Astrocyte (in vitro differentiated cells and primary cell): ENCODE measurements around the gene IPO4. TPM values are rescaled to one million over a fixed set of nuclear protein-coding genes. Genes with fewer than 3 reads are reported as not detected.

ENCODE experiments used
- DNase-seq: peaks from one replicate; pipeline ENCODE4 v3.0.0-alpha.2; 2010; ENCODE audit warnings: low read depth
- FAIRE-seq: peaks from 2 replicates; lab custom pipeline; 2011; peaks lifted over from hg19 to GRCh38; lab: Jason Lieb, UNC
- H2AFZ ChIP-seq: 2 replicates; pipeline ENCODE4 v1.6.0; 2012; ENCODE audit warnings: low read depth, low read length, inconsistent platforms
- H3K27ac ChIP-seq: 2 replicates; pipeline ENCODE4 v1.5.1; 2011; ENCODE audit warnings: low read depth, low read length, inconsistent platforms
- H3K27me3 ChIP-seq: 2 replicates; pipeline ENCODE4 v1.6.0; 2011; ENCODE audit warnings: low read length, inconsistent platforms; ENCODE audit not compliant: insufficient read depth
- H3K36me3 ChIP-seq: 2 replicates; pipeline ENCODE4 v1.5.1; 2011; ENCODE audit warnings: low read length, inconsistent platforms; ENCODE audit not compliant: insufficient read depth
- H3K4me1 ChIP-seq: 2 replicates; pipeline ENCODE4 v1.5.1; 2011; ENCODE audit warnings: low read length, inconsistent platforms; ENCODE audit not compliant: insufficient read depth
- H3K4me2 ChIP-seq: 2 replicates; pipeline ENCODE4 v1.6.0; 2012; ENCODE audit warnings: low read length, inconsistent platforms
- H3K4me3 ChIP-seq: 2 replicates; pipeline ENCODE4 v1.5.1; 2011; ENCODE audit warnings: low read depth, mild to moderate bottlenecking, low read length, inconsistent platforms; ENCODE audit not compliant: insufficient read depth
- H3K79me2 ChIP-seq: 2 replicates; pipeline ENCODE4 v1.6.0; 2012; ENCODE audit warnings: mild to moderate bottlenecking, low read length, inconsistent platforms; ENCODE audit not compliant: insufficient read depth
- H3K9ac ChIP-seq: 2 replicates; pipeline ENCODE4 v1.6.0; 2012; ENCODE audit warnings: mild to moderate bottlenecking, low read length, inconsistent platforms
- H3K9me3 ChIP-seq: 2 replicates; pipeline ENCODE4 v1.5.1; 2012; ENCODE audit warnings: low read depth, mild to moderate bottlenecking, low read length, inconsistent platforms; ENCODE audit not compliant: insufficient read depth
- H4K20me1 ChIP-seq: 2 replicates; pipeline ENCODE4 v1.6.0; 2012; ENCODE audit warnings: low read length, inconsistent platforms; ENCODE audit not compliant: insufficient read depth
- H3K27ac Mint-ChIP-seq: one replicate; pipeline ENCODE4 v1.8.0; 2021; ENCODE audit warnings: mild to moderate bottlenecking, mixed read lengths; ENCODE audit not compliant: unreplicated experiment
- H3K27me3 Mint-ChIP-seq: one replicate; pipeline ENCODE4 v1.8.0; 2021; ENCODE audit warnings: low read depth, mixed read lengths; ENCODE audit not compliant: unreplicated experiment
- H3K36me3 Mint-ChIP-seq: one replicate; pipeline ENCODE4 v1.8.0; 2021; ENCODE audit warnings: low read depth, mixed read lengths; ENCODE audit not compliant: unreplicated experiment
- H3K4me1 Mint-ChIP-seq: one replicate; pipeline ENCODE4 v1.8.0; 2021; ENCODE audit warnings: low read depth, mixed read lengths; ENCODE audit not compliant: unreplicated experiment
- H3K4me3 Mint-ChIP-seq: one replicate; pipeline ENCODE4 v1.8.0; 2021; ENCODE audit warnings: mild to moderate bottlenecking, moderate library complexity, mixed read lengths; ENCODE audit not compliant: unreplicated experiment
- H3K9me3 Mint-ChIP-seq: one replicate; pipeline ENCODE4 v1.8.0; 2021; ENCODE audit warnings: mild to moderate bottlenecking, mixed read lengths; ENCODE audit not compliant: unreplicated experiment
- EZH2 ChIP-seq: IDR thresholded peaks from 2 replicates; pipeline ENCODE4 v1.6.1; 2012; ENCODE audit warnings: mild to moderate bottlenecking, low read length, inconsistent platforms; ENCODE audit not compliant: insufficient read depth
- total RNA-seq: library from RNA; stranded (reverse); gene quantifications from 2 replicates; pipeline ENCODE4 v1.2.1, GENCODE V29; 2021
- TF ChIP-seq, protein P1 (sequence below): IDR thresholded peaks from 2 replicates; pipeline ENCODE4 v1.5.1; 2011; ENCODE audit warnings: low read depth, mild to moderate bottlenecking, inconsistent platforms, low read length, moderate library complexity; ENCODE audit not compliant: insufficient read depth

Gene IPO4
- total RNA-seq, 1 donor from 2014 or later = 46.1 TPM

DNA sequence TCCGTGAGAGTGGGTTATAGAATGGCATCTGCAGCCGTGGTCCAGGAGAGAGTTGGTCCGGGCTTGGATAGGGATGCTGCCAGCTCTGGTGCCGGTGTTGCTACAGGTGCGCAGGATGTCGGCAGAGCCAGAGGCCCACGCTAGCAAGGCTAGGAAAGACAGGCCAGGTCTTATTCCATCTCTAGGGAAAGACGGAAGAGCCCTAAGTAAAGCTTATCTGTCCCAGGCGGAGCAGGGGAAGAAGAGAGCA lies 53.1 kb downstream of the IPO4 start:
- H3K9ac ChIP-seq = peak overlapping the region; percentile 62
- DNase-seq (no peak), FAIRE-seq (no peak)
- TF ChIP-seq, protein P1, sequence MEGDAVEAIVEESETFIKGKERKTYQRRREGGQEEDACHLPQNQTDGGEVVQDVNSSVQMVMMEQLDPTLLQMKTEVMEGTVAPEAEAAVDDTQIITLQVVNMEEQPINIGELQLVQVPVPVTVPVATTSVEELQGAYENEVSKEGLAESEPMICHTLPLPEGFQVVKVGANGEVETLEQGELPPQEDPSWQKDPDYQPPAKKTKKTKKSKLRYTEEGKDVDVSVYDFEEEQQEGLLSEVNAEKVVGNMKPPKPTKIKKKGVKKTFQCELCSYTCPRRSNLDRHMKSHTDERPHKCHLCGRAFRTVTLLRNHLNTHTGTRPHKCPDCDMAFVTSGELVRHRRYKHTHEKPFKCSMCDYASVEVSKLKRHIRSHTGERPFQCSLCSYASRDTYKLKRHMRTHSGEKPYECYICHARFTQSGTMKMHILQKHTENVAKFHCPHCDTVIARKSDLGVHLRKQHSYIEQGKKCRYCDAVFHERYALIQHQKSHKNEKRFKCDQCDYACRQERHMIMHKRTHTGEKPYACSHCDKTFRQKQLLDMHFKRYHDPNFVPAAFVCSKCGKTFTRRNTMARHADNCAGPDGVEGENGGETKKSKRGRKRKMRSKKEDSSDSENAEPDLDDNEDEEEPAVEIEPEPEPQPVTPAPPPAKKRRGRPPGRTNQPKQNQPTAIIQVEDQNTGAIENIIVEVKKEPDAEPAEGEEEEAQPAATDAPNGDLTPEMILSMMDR = no peak
- no peak for TF ChIP-seq EZH2
- peak overlapping the region; percentile 91 for H2AFZ ChIP-seq
- Mint-ChIP-seq H3K27ac (no peak overlapping the region), H3K9me3 (no peaks in the 10 kb centered on the region), H3K27me3 (peaks cover 7% of the 10 kb centered on the region), H3K36me3 (peaks cover 21% of the 10 kb centered on the region), H3K4me3 (peak overlapping the region; percentile 83), H3K4me1 (peaks cover 19% of the 10 kb centered on the region)
- H3K36me3 ChIP-seq = peaks cover 8% of the 10 kb centered on the region
- no peaks in the 10 kb centered on the region for H3K9me3 ChIP-seq
- peak overlapping the region; percentile 74 for H3K4me3 ChIP-seq
- peak overlapping the region; percentile 89 for H3K4me2 ChIP-seq
- peaks cover 28% of the 10 kb centered on the region for H3K79me2 ChIP-seq
- H3K27me3 ChIP-seq = no peaks in the 10 kb centered on the region
- peaks cover 9% of the 10 kb centered on the region for H3K4me1 ChIP-seq
- peaks cover 16% of the 10 kb centered on the region for H4K20me1 ChIP-seq
- H3K27ac ChIP-seq = no peak overlapping the region

DNA sequence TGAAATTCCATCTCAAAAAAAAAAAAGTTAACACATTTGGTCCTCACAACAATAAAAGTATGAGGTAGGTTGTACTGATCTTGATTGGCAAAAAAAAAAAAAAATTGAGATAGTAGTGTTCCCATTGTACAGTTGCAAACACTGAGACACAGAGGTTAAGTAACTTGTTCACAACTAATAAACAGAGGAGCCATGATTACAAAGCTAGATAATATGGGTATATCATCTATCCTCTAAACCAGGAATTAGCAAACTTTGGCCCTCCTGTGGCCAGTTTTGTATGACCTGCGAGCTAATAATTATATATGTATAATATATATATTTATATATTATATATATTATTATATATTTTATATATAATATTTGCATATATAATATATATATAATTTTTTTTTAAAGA lies 54.9 kb downstream of the IPO4 start:
- peaks cover 13% of the 10 kb centered on the region for H3K79me2 ChIP-seq
- H3K27ac Mint-ChIP-seq = no peak overlapping the region
- H3K27me3 ChIP-seq = no peaks in the 10 kb centered on the region

DNA sequence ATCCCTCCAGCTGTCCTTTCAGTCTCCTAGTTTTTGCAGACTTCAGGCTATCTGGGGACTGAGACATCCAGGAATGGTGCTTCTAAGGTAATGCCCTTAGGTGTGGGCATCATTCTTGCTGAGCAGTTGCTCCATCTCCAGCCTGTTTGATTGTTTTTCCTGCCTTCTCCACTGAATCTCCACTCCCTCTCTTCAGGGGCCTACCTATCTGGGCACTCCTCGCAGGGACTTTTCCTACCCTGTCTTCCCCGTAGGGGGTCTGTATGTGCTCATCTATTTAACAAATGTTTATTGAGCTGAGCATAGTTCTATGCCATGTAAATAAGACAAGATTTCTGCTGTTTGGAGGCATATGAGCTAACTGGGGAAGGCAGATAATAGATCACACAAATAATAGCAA lies 55.6 kb downstream of the IPO4 start:
- H3K4me2 ChIP-seq = no peak overlapping the region
- Mint-ChIP-seq H3K9me3 (no peaks in the 10 kb centered on the region), H3K27ac (no peak overlapping the region), H3K4me1 (peaks cover 6% of the 10 kb centered on the region), H3K36me3 (peaks cover 8% of the 10 kb centered on the region), H3K27me3 (peaks cover 8% of the 10 kb centered on the region), H3K4me3 (no peak overlapping the region)
- FAIRE-seq (no peak), DNase-seq (no peak)
- H3K9me3 ChIP-seq = no peaks in the 10 kb centered on the region
- H2AFZ ChIP-seq = no peak overlapping the region
- TF ChIP-seq, protein P1 = no peak
- no peak for TF ChIP-seq EZH2
- H3K27ac ChIP-seq = no peak overlapping the region
- H3K79me2 ChIP-seq = peaks cover 7% of the 10 kb centered on the region
- no peak overlapping the region for H3K4me3 ChIP-seq
- no peaks in the 10 kb centered on the region for H3K27me3 ChIP-seq
- H4K20me1 ChIP-seq = no peaks in the 10 kb centered on the region
- peaks cover 9% of the 10 kb centered on the region for H3K4me1 ChIP-seq
- no peak overlapping the region for H3K9ac ChIP-seq
- H3K36me3 ChIP-seq = no peaks in the 10 kb centered on the region

More for the DNA sequence above, 54.9 kb downstream of the IPO4 start:
- no peaks in the 10 kb centered on the region for H3K9me3 ChIP-seq
- H4K20me1 ChIP-seq = peaks cover 6% of the 10 kb centered on the region
- H3K4me1 Mint-ChIP-seq = peaks cover 10% of the 10 kb centered on the region
- H3K9me3 Mint-ChIP-seq = no peaks in the 10 kb centered on the region
- DNase-seq (no peak), FAIRE-seq (no peak)
- H3K4me1 ChIP-seq = peaks cover 9% of the 10 kb centered on the region
- peaks cover 8% of the 10 kb centered on the region for H3K27me3 Mint-ChIP-seq
- H3K4me2 ChIP-seq = no peak overlapping the region
- no peak overlapping the region for H3K27ac ChIP-seq
- peaks cover 7% of the 10 kb centered on the region for H3K36me3 ChIP-seq
- H3K36me3 Mint-ChIP-seq = peaks cover 16% of the 10 kb centered on the region
- TF ChIP-seq, protein P1 = no peak
- TF ChIP-seq EZH2 = no peak
- H3K4me3 Mint-ChIP-seq = no peak overlapping the region
- H3K9ac ChIP-seq = no peak overlapping the region
- no peak overlapping the region for H2AFZ ChIP-seq
- H3K4me3 ChIP-seq = no peak overlapping the region
